ENCODE data around the gene ADARB1.

DNA sequence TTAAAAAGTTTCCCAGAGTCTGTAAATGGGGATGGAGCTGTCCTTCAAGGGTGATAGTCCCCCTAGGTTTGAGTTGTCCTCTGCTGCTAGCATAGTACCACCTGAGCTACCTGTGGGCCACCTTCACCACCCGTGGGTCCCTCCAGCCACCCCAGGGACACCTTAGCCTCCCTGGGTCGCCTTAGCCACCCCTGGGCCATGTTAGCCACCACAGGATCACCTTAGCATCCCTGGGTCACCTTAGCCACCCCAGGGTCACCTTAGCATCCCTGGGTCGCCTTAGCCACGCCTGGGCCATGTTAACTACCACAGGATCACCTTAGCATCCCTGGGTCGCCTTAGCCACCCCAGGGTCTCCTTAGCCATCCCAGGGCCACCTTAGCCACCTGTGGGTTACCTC, 67.1 kb downstream of the ADARB1 start:
- TF ChIP-seq, protein P1, sequence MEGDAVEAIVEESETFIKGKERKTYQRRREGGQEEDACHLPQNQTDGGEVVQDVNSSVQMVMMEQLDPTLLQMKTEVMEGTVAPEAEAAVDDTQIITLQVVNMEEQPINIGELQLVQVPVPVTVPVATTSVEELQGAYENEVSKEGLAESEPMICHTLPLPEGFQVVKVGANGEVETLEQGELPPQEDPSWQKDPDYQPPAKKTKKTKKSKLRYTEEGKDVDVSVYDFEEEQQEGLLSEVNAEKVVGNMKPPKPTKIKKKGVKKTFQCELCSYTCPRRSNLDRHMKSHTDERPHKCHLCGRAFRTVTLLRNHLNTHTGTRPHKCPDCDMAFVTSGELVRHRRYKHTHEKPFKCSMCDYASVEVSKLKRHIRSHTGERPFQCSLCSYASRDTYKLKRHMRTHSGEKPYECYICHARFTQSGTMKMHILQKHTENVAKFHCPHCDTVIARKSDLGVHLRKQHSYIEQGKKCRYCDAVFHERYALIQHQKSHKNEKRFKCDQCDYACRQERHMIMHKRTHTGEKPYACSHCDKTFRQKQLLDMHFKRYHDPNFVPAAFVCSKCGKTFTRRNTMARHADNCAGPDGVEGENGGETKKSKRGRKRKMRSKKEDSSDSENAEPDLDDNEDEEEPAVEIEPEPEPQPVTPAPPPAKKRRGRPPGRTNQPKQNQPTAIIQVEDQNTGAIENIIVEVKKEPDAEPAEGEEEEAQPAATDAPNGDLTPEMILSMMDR (IDR thresholded peaks at IDR 0.05) = no peak
- TF ChIP-seq POLR2A (IDR thresholded peaks at IDR 0.05) = no peak
